Measurements from ENCODE around the gene PBX4. TPM values are rescaled to one million over a fixed set of nuclear protein-coding genes. Genes with fewer than 3 reads are reported as not detected.

The PBX4 gene
- total RNA-seq, 4 donors from 2014 or later: 3.8 to 15.8 (median 5.9) TPM

- intact Hi-C loops (cut with DNase I; ENCODE audit: low total_unique reads): loop anchor here (2.0 kb wide), 1 partner anchor 115 kb away; no protein-coding TSS in a partner anchor
- TF ChIP-seq, protein P1, sequence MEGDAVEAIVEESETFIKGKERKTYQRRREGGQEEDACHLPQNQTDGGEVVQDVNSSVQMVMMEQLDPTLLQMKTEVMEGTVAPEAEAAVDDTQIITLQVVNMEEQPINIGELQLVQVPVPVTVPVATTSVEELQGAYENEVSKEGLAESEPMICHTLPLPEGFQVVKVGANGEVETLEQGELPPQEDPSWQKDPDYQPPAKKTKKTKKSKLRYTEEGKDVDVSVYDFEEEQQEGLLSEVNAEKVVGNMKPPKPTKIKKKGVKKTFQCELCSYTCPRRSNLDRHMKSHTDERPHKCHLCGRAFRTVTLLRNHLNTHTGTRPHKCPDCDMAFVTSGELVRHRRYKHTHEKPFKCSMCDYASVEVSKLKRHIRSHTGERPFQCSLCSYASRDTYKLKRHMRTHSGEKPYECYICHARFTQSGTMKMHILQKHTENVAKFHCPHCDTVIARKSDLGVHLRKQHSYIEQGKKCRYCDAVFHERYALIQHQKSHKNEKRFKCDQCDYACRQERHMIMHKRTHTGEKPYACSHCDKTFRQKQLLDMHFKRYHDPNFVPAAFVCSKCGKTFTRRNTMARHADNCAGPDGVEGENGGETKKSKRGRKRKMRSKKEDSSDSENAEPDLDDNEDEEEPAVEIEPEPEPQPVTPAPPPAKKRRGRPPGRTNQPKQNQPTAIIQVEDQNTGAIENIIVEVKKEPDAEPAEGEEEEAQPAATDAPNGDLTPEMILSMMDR (IDR thresholded peaks at IDR 0.05): peak in 1 of 3 donors; percentile 71
- no peak for TF ChIP-seq POLR2A (IDR thresholded peaks at IDR 0.05)
- WGBS, 2 donors: 19 to 23% methylated on average over 32 to 33 of the region's 48 CpGs
- H3K4me3 ChIP-seq (ENCODE audit: low read depth, poor library complexity, severe bottlenecking): no peak overlapping the region
- DNase-seq (ENCODE audit: low spot score in 2 of 2): peak; percentile 80 to 97
Observed at GRCh38 chr19:19531951-19532805, 86.3 kb downstream of the PBX4 start.

DNA sequence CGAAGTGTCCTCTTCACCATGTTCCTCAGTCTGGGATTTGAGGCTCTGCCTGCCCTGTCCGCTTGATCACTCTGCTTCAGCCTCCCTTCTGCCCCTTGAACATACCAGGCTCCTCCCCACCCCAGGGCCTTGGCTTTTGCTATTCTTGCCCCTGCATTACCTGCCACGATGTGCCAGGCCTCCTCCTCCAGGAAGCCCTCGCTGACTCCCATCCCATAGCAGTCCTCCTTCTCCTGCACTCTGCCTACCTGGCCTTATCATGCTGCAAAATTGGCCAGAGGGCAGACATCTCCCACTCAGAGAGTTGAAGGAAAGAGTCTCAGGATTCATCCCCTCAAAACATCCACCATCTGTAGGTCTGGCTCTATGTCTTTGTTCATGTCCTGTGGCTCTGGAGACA, 87.6 kb downstream of the PBX4 start:
- H3K4me3 ChIP-seq (ENCODE audit: low read depth, poor library complexity, severe bottlenecking): no peak overlapping the region
- intact Hi-C loops (cut with DNase I; ENCODE audit: low total_unique reads): no loop called here
- TF ChIP-seq, protein P1 (IDR thresholded peaks at IDR 0.05): no peak
- TF ChIP-seq POLR2A (IDR thresholded peaks at IDR 0.05): no peak
- WGBS, 2 donors: 79 to 86% methylated on average over 4 of the region's 4 CpGs
- DNase-seq (ENCODE audit: low spot score in 2 of 2): no peak

- TF ChIP-seq, protein P1 (IDR thresholded peaks at IDR 0.05): no peak
- TF ChIP-seq POLR2A (IDR thresholded peaks at IDR 0.05): no peak
- intact Hi-C loops (cut with DNase I; ENCODE audit: low total_unique reads): no loop called here
- no peak for DNase-seq (ENCODE audit: low spot score in 2 of 2)
- 54 to 70% methylated on average over 7 to 9 of the region's 9 CpGs for WGBS, 2 donors
- no peak overlapping the region for H3K4me3 ChIP-seq (ENCODE audit: low read depth, poor library complexity, severe bottlenecking)
Observed at GRCh38 chr19:19530423-19530804, 88.1 kb downstream of the PBX4 start.

DNA sequence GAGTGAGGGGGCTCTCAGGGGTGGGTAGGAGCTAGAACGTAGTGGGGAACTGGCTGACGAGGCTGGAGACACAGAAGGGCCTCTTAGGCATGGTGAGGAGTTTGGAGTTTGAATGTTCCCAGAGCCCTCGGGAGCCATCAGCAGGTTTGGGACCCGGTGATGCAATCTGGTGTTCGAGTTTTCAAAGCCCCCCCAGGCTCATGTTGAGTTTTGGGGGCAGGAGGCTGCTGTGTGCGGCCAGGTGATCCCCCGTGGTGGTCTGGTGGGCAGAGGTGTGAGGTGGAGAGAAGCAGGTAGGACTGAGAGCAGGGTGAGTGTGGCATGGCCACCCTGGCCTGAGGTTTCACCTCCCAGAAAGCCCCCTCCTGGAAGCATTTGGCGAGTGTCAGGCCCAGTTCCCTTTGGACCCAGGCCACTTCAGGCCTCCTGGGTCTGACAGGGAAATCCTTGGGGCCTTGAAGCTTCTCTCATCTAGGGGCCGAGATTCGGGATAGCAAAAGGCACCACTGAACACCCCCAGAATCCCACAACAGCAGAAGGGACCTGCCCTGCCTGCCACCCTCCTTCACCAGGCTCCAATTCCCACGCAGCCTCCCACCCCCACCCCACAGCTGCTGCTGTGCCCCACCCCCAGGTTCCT, 88.6 kb downstream of the PBX4 start:
- no peak for DNase-seq (ENCODE audit: low spot score in 2 of 2)
- intact Hi-C loops (cut with DNase I; ENCODE audit: low total_unique reads): no loop called here
- H3K4me3 ChIP-seq (ENCODE audit: low read depth, poor library complexity, severe bottlenecking): no peak overlapping the region
- TF ChIP-seq POLR2A (IDR thresholded peaks at IDR 0.05): no peak
- TF ChIP-seq, protein P1 (IDR thresholded peaks at IDR 0.05): no peak
- 68 to 77% methylated on average over 11 of the region's 11 CpGs for WGBS, 2 donors

- 49 to 62% methylated on average over 48 to 49 of the region's 50 CpGs for WGBS, 2 donors
- intact Hi-C loops (cut with DNase I; ENCODE audit: low total_unique reads): no loop called here
- no peak for TF ChIP-seq POLR2A (IDR thresholded peaks at IDR 0.05)
- TF ChIP-seq, protein P1 (IDR thresholded peaks at IDR 0.05): no peak
- no peak for DNase-seq (ENCODE audit: low spot score in 2 of 2)
- no peak within 1 kb of the TSS for H3K4me3 ChIP-seq (ENCODE audit: low read depth, poor library complexity, severe bottlenecking)
Observed at GRCh38 chr19:19528721-19529490, 89.6 kb downstream of the PBX4 start, which contains the start of gene YJEFN3. Gene YJEFN3, plus strand, starts transcription at chr19:19528911. Its CDS starts 22 bp downstream, at chr19:19528933.

All from lower leg skin (tissue), 4 donors.